Left renal pelvis (tissue), 4 donors: ENCODE measurements around the gene ZFYVE28. TPM values are rescaled to one million over a fixed set of nuclear protein-coding genes. Genes with fewer than 3 reads are reported as not detected.

Experiments used
- DNase-seq, 4 donors: peaks; one replicate each; pipeline ENCODE4 v3.0.0-alpha.2; 2013; ENCODE audit warnings: low read depth in 4 of 4, low spot score in 3 of 4
- polyA plus RNA-seq, 4 donors: library from polyadenylated mRNA; unstranded; fragments of 120-200 nt; gene quantifications; one replicate each; pipeline ENCODE4 v1.2.1, GENCODE V29; 2013; ENCODE audit not compliant: insufficient read length in 4 of 4

ZFYVE28 gene
- polyA plus RNA-seq, 4 donors = 1.7 to 2.9 (median 2.2) TPM

DNA sequence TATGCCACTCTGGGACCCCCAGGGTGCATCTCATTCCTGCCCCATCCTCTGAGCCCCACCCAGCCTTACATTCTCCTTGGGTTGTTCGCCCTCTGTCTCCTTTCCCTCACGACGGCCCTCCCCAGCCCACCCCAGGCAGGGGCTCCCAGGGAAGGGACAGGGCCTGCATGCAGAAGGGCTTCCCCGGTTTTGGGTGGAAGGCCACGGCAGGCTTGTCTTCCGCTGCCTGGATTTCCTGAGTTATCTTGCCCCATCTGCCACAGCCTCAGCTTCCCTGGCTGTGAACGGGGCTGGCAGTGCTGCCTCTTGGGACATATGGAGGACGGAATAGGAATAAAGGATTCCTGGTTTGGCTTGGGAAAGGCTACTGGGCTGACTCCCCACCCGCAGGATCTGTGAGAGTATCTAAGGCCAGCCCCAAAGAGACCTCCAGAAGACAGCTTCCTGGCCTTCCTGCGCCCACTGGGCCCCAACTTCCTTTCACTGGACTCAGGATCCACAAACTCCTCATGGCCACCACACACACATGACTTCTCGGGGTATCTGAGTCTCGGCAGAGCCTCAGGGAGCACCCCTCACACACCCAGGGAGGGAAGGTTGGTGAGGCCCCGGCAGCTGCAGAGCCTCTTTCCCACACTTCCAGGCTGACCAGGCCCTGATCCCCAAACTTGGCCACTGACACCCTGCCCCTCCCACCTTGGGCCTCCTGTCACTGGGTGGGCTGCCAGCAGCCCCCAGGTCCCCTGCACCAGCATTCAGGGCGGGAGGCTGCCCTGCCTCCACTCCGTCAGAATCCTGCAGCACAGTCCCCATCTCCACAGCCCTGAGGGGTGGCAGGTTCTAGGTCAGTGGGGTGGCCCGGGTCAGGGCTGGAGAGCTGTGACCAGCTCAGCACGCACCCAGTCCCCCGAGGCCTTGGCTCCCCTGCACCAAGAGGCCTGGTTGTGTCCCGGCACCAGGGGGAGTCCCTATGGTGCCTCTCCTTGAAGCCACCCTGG is 153.0 kb downstream of the ZFYVE28 start:
- DNase-seq = no peak

GRCh38 chr4:2264481-2265041 is 153.9 kb downstream of the ZFYVE28 start:
- DNase-seq = no peak

GRCh38 chr4:2263926-2264321 is 154.5 kb downstream of the ZFYVE28 start:
- DNase-seq = no peak

DNA sequence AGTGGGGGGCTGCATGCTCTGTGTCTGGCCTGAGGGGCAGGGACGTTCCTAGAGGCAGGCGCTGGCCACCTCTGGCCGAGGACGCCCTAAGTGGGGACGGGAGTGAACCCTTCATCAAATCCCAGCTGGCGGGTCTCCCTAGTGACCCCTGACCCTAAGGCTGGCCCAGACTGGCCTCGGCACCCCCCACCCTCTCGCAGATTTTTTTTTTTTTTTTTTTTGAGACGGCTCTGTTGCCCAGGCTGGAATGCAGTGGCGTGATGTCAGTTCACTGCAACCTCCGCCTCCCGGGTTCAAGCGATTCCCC is 155.5 kb downstream of the ZFYVE28 start:
- no peak for DNase-seq

- DNase-seq = peak; percentile 94 to 98 (median 98)
Measured at GRCh38 chr4:2262145-2262943, 156.1 kb downstream of the ZFYVE28 start.

DNA sequence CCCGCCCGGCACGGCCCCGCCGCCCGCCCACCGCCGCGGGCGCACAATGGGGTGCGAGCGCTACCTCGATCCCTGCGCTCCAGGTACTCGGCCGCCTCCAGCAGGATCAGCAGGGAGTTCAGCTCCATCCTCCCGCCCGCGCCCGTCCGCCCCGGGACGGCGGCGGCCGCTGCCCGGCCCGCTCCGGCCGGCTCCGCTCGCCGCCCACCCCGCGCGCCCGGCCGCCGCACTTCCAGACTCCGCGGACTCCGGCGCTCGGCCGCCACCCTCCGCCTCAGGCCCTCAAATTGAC is 156.6 kb downstream of the ZFYVE28 start, which contains the start of gene MXD4:
TSS of gene MXD4 (minus strand) at position 257 of the 292 bp plus-strand sequence. CDS start at position 128, 129 bp downstream.
- DNase-seq = no peak

GRCh38 chr4:2261110-2261852 is 157.2 kb downstream of the ZFYVE28 start:
- DNase-seq = no peak

DNA sequence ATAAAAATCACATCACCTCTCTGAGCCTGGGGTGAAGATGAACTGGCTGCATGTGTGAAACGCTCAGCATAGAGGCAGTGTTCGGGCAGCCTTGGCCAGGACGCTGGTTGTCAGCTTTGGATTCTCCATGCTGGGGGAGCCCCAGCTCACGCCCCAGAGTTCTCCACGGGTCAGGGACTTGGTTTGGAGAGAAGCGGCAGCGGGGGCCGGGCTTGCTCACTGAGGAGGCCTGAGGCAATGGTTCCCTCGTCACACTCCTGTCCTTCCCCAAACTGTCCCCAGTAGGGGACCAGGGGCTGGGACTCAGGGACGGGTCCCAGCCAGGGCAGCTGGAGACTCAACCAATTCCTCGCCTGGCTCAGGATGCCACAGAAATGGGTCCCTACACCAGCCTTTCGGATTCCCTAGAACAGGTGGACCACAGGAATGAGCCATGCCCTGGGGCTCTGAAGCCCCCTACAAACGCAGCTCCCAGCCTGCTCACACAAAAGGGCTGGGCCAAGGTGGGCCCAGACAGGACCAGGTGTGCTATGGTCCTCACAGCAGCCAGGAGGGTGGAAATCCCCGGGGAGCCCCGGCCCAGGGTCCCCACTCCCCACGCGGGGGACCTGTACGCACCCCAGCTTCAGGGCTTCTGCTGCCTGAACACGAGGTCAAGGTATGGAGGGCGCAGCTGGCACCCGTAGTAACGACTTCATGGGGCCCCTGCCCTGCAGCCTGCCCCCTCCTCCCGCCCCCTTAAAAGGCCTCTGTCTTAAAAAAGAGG is 157.9 kb downstream of the ZFYVE28 start:
- DNase-seq = no peak

- no peak for DNase-seq
Measured at GRCh38 chr4:2259541-2260343, 158.7 kb downstream of the ZFYVE28 start.

GRCh38 chr4:2259036-2259540 is 159.4 kb downstream of the ZFYVE28 start:
- no peak for DNase-seq

DNA sequence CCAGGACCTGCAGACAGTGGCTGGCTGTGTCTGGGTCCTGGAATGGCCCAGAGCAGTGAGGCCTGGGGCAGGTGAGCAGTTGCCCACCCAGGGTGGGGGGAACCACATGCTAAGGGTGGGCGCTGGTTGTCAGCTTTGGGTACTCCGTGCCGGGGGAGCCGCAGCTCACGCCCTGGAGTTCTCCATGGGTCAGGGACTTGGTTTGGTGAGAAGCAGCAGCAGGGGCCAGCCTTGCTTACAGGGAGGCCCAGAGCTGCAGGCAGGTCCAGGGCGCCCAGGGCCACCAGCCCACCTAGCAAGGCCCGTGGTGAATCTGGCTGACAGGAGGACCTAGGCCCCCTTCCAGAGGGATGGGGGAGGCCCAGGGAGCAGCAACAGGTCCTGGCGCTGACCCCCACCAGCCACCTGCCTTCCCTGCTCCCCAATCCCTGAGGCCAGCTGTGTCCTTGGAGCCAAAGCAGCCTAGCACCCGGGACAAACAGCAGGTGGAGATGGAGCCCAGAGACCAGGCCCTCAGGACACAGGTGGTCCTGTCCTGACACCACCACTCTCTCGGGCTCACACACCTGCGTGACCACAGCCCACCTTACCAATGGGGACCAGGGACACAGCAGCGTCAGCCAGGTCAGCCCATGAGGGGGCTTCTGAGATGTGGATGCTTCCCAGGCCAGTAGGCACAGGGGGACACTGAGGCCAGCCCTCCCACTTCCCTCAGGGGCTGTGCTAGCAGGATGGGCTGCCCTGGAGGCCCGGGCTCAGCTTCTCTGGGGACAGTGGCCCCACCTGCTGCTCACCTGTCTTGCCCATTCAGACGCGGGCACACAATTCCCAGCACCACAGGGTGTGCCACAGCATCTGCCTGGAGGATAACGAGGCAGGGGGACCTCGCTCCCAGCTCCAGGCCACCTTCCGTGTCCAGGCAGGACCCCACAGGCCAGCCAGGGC is 160.1 kb downstream of the ZFYVE28 start:
- no peak for DNase-seq

- DNase-seq = no peak
Measured at GRCh38 chr4:2257361-2258081, 160.9 kb downstream of the ZFYVE28 start.

GRCh38 chr4:2256781-2257191 is 161.7 kb downstream of the ZFYVE28 start:
- no peak for DNase-seq

- no peak for DNase-seq
Measured at GRCh38 chr4:2256156-2256731, 162.2 kb downstream of the ZFYVE28 start.

GRCh38 chr4:2255501-2256155 is 162.8 kb downstream of the ZFYVE28 start:
- DNase-seq = no peak
